GM21390 (cell line): ENCODE results near the gene RIMS4.

ENCODE experiments used
- ATAC-seq: cut with Tn5 transposase; IDR thresholded peaks from one replicate; pipeline ENCODE4 v1.9.1; 2021; ENCODE audit not compliant: unreplicated experiment

The RIMS4 gene

GRCh38 chr20:44723391-44723790 lies 87.0 kb downstream of the RIMS4 start:
- no peak for ATAC-seq

GRCh38 chr20:44722990-44723389 lies 87.4 kb downstream of the RIMS4 start:
- ATAC-seq: no peak

- no peak for ATAC-seq
These were observed 88.6 kb downstream of the RIMS4 start for GRCh38 chr20:44721785-44722054.

- ATAC-seq: no peak
These were observed 89.2 kb downstream of the RIMS4 start for GRCh38 chr20:44720997-44721784.

GRCh38 chr20:44720621-44720996 lies 89.7 kb downstream of the RIMS4 start:
- ATAC-seq: no peak

- no peak for ATAC-seq
These were observed 90.5 kb downstream of the RIMS4 start for GRCh38 chr20:44719841-44720240.

GRCh38 chr20:44717986-44718385 lies 92.4 kb downstream of the RIMS4 start:
- ATAC-seq: no peak

GRCh38 chr20:44716309-44717106 lies 93.8 kb downstream of the RIMS4 start:
- no peak for ATAC-seq

GRCh38 chr20:44715499-44716308 lies 94.6 kb downstream of the RIMS4 start:
- no peak for ATAC-seq

GRCh38 chr20:44714701-44715498 lies 95.4 kb downstream of the RIMS4 start, which contains the start of gene CCN5:
TSS of gene CCN5 (plus strand) at chr20:44715369. CDS start at chr20:44715391, 22 bp downstream.
- ATAC-seq: no peak

- ATAC-seq: no peak
These were observed 96.1 kb downstream of the RIMS4 start for GRCh38 chr20:44714102-44714700.

GRCh38 chr20:44711237-44711636 lies 99.1 kb downstream of the RIMS4 start:
- no peak for ATAC-seq

GRCh38 chr20:44709797-44710196 lies 100.5 kb downstream of the RIMS4 start:
- no peak for ATAC-seq

GRCh38 chr20:44709380-44709779 lies 101.0 kb downstream of the RIMS4 start:
- ATAC-seq: no peak

GRCh38 chr20:44707018-44707579 lies 103.2 kb downstream of the RIMS4 start:
- ATAC-seq: no peak

GRCh38 chr20:44706301-44707017 lies 103.9 kb downstream of the RIMS4 start:
- no peak for ATAC-seq

- no peak for ATAC-seq
These were observed 104.8 kb downstream of the RIMS4 start for GRCh38 chr20:44705364-44706094.

- ATAC-seq: no peak
These were observed 105.8 kb downstream of the RIMS4 start for GRCh38 chr20:44704551-44704971.
